Neural progenitor cell (in vitro differentiated cells): ENCODE measurements around the gene KDM7A.

ENCODE experiments used
- CTCF ChIP-seq: fragments of 200-600 bp; sonication (generic); IDR thresholded peaks from 2 replicates; pipeline ENCODE4 v1.5.1; 2017; ENCODE audit warnings: antibody characterized with exemption, mild to moderate bottlenecking
- EZH2 ChIP-seq: fragments of 200-600 bp; sonication (generic); IDR thresholded peaks from 2 replicates; pipeline ENCODE4 v1.6.1; 2017; ENCODE audit warnings: antibody characterized with exemption, mild to moderate bottlenecking, moderate library complexity
- EZH2phosphoT487 ChIP-seq: fragments of 200-600 bp; sonication (generic); IDR thresholded peaks from 2 replicates; pipeline ENCODE4 v1.6.1; 2017; ENCODE audit warnings: antibody characterized with exemption

GRCh38 chr7:140206616-140207389 lies 30.0 kb upstream of the KDM7A start:
- TF ChIP-seq CTCF (no peak), EZH2phosphoT487 (no peak), EZH2 (no peak)
